ENCODE data around the gene WASF2. TPM values are rescaled to one million over a fixed set of nuclear protein-coding genes. Genes with fewer than 3 reads are reported as not detected.

WASF2 gene
- total and polyA plus RNA-seq, 2 of the 8 experiments (the other 6 are each of a cell fraction or from before 2014, with no cell fraction given): 32.1 to 86.6 TPM

DNA sequence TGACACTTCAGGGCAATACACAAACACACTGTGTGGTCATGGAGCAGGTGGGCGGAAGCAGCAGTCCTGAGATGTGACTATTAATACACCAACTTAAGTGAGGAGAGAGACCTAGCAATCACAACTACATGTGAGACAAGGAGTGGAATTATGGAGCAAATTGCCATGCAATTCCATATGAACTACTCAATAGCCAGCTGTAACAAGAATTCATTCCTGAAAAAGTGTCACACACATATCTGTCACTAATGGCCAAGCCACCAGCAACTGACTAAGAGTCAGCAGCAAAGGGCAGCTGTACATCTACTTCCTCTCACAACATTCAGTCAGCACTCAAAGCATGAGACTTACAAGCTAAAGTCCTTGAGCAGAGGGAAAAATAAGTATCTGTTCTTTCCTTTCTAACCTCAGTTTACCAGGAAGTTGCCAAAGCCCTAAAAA, 51.3 kb downstream of the WASF2 start:
- ChIA-PET POLR2A (ENCODE audit: partially characterized antibody) (interaction anchor here (0.9 to 3.2 kb wide), 3 partner anchors 9 to 132 kb away, joined by 3 to 23 read pairs (median 3); no protein-coding TSS in a partner anchor), CTCF (ENCODE audit: partially characterized antibody) (interaction anchor here (1.2 to 3.4 kb wide), 7 partner anchors 10 to 131 kb away, joined by 3 to 16 read pairs (median 5); no protein-coding TSS in a partner anchor)
- no peaks in the 10 kb centered on the region for H3K9me3 ChIP-seq (ENCODE audit: insufficient read depth in 2 of 2, low read depth in 1 of 2, low read length in 1 of 2)
- no peaks in the 10 kb centered on the region for H3K23me2 ChIP-seq (ENCODE audit: low read depth, low read length)
- peaks cover 0 to 10% (median 4%) of the 10 kb centered on the region in 4 experiments; a peak in 5 of 7 replicates for H3K4me1 ChIP-seq (replicated peaks in 1 of 4; ENCODE audit: control insufficient read depth in 3 of 4, insufficient read depth in 4 of 4, low read length in 3 of 4)
- no peak overlapping the region for H2BK15ac ChIP-seq (ENCODE audit: low read length)
- H2AFZ ChIP-seq (ENCODE audit: low read length): no peak overlapping the region
- no peak overlapping the region for H4K91ac ChIP-seq (replicated peaks; ENCODE audit: insufficient read length, low read length)
- TF ChIP-seq MAX (IDR thresholded peaks at IDR 0.05) (no peak), EGR1 (IDR thresholded peaks at IDR 0.05; ENCODE audit: borderline replicate concordance, low read depth, low read length) (no peak), SAP30 (IDR thresholded peaks at IDR 0.05; ENCODE audit: insufficient read depth, insufficient replicate concordance, low read length) (no peak), TBP (IDR thresholded peaks at IDR 0.05; ENCODE audit: low read depth, low read length) (no peak), CHD1 (IDR thresholded peaks at IDR 0.05; ENCODE audit: low read depth, low read length) (no peak)
- H2AK5ac ChIP-seq (ENCODE audit: low read depth, low read length): no peak overlapping the region
- peaks cover 0 to 5% of the 10 kb centered on the region in 2 experiments for H4K20me1 ChIP-seq (replicated peaks in 1 of 2; ENCODE audit: control insufficient read depth in 1 of 2, insufficient read depth in 2 of 2, low read length in 2 of 2)
- no peak overlapping the region for H3K18ac ChIP-seq (ENCODE audit: extremely low read depth, low read length)
- no peak overlapping the region for H3K14ac ChIP-seq (ENCODE audit: insufficient read length)
- no peaks in the 10 kb centered on the region for H3K36me3 ChIP-seq (ENCODE audit: control insufficient read depth in 2 of 4, insufficient read depth in 4 of 4, low read length in 3 of 4)
- DNase-seq (ENCODE audit: low read depth in 1 of 2, low spot score in 2 of 2) (no peak), FAIRE-seq (no peak)
- no peak overlapping the region for H3K4me3 ChIP-seq (ENCODE audit: extremely low read depth in 1 of 4, insufficient read depth in 2 of 4, low read depth in 3 of 4, low read length in 4 of 4)
- H2BK20ac ChIP-seq (ENCODE audit: low read length): no peak overlapping the region
- no peak overlapping the region for H4K5ac ChIP-seq (ENCODE audit: insufficient read length, low read depth, low read length)
- no peak overlapping the region for H2BK12ac ChIP-seq (ENCODE audit: low read depth, low read length)
- no peak overlapping the region for H4K8ac ChIP-seq (ENCODE audit: extremely low read depth, insufficient read depth, low read length)
- WGBS, 2 experiments (ENCODE audit: extremely low coverage in 1 of 2, insufficient coverage in 1 of 2, insufficient read length in 1 of 2, insufficient replicate concordance in 2 of 2, low coverage in 1 of 2, low lambda C conversion rate in 2 of 2, missing lambda C conversion rate in 1 of 2): 88% methylated on average over 1 of the region's 1 CpG; no CpG with 5 or more reads in 1 of the 2 experiments
- H3K79me1 ChIP-seq (ENCODE audit: low read depth, low read length): no peaks in the 10 kb centered on the region; the same call in 1 of the 2 replicates
- H3K56ac ChIP-seq (replicated peaks; ENCODE audit: insufficient read length, low read depth, low read length): no peak overlapping the region
- no peak overlapping the region for H3K4ac ChIP-seq (replicated peaks; ENCODE audit: insufficient read length, low read depth, low read length)
- no peak overlapping the region for H2BK5ac ChIP-seq (ENCODE audit: low read depth, low read length)
- H3K23ac ChIP-seq (ENCODE audit: insufficient read length): no peak overlapping the region
- no peak overlapping the region for H3K9ac ChIP-seq (replicated peaks in 1 of 4; ENCODE audit: extremely low read depth in 1 of 4, low read depth in 3 of 4, low read length in 3 of 4)
- H3K27me3 ChIP-seq (replicated peaks in 1 of 4; ENCODE audit: control insufficient read depth in 3 of 4, extremely low read depth in 1 of 4, insufficient read depth in 3 of 4, low read length in 3 of 4): no peaks in the 10 kb centered on the region
- H3K79me2 ChIP-seq (ENCODE audit: control insufficient read depth in 1 of 2, insufficient read depth in 2 of 2, low read length in 2 of 2): peaks cover 0 to 49% of the 10 kb centered on the region in 2 experiments; a peak in 2 of 4 replicates
- H3K27ac ChIP-seq (ENCODE audit: low read depth, low read length): no peak overlapping the region
- no peak overlapping the region for H3K4me2 ChIP-seq (ENCODE audit: insufficient read depth in 1 of 2, low read depth in 2 of 2, low read length in 2 of 2)
- no peak overlapping the region for H2BK120ac ChIP-seq (replicated peaks; ENCODE audit: low read depth, low read length)

Data from H1 (cell line).